NCI-H2227 treated with DMSO at 0.1 percent for 48 hours (cell line): ENCODE measurements around the gene YIPF2.

ENCODE experiments used
- DNase-seq: peaks from one replicate; lab custom pipeline; 2025; lab: John Stamatoyannopoulos, UW

YIPF2 gene

GRCh38 chr19:10876459-10877240 is 51.8 kb downstream of the YIPF2 start:
- no peak for DNase-seq

DNA sequence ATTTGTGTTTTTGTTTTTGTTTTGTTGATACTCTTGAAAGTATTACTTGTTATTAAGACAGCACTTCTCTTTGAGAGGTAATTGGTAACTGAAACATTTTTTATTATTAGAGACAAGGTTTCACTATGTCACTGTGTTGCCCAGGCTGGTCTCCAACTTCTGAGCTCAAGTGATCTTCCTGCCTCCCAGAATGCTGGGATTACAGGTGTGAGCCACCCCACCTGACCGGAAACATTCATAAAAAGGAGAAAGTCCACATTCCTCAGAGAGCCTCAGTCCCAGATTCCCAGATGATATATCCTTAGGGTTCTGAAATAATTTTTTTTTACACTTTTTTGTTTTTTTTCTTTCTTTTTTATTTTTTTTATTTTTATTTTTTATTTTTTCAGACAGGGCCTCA is 54.4 kb downstream of the YIPF2 start:
- DNase-seq = no peak

GRCh38 chr19:10872546-10873107 is 55.8 kb downstream of the YIPF2 start:
- DNase-seq = no peak
